HepG2 (cell line): Measurements from ENCODE around the gene ATP9A. TPM values are rescaled to one million over a fixed set of nuclear protein-coding genes. Genes with fewer than 3 reads are reported as not detected.
A peak's percentile ranks its signal among the peaks of the same experiment; 100 is the strongest.

Source experiments
- BORCS8-MEF2B ChIP-seq: sonication (generic); formaldehyde crosslinking; IDR thresholded peaks from 2 replicates; pipeline ENCODE4 v1.8.0; 2022; ENCODE audit warnings: mild to moderate bottlenecking, missing genetic modification reagents
- GATAD1 ChIP-seq: IDR thresholded peaks from 2 replicates; pipeline ENCODE4 v1.6.1; 2016; ENCODE audit warnings: missing genetic modification reagents, missing compliant biosample characterization
- GATAD2A ChIP-seq: IDR thresholded peaks from 2 replicates; pipeline ENCODE4 v1.6.1; 2016
- HDAC1 ChIP-seq: sonication (generic); formaldehyde crosslinking; IDR thresholded peaks from 2 replicates; pipeline ENCODE4 v1.5.1; 2020; ENCODE audit warnings: mild to moderate bottlenecking, missing genetic modification reagents
- HMG20B ChIP-seq: conservative IDR thresholded peaks from 2 replicates; pipeline ENCODE4 v1.6.1; 2016; ENCODE audit warnings: missing genetic modification reagents, missing compliant biosample characterization
- HNRNPLL ChIP-seq: fragments of 200-400 bp; formaldehyde crosslinking; IDR thresholded peaks from 2 replicates; pipeline ENCODE4 v1.6.1; 2017; ENCODE audit warnings: mild to moderate bottlenecking, low read depth, low read length; ENCODE audit not compliant: poor library complexity, severe bottlenecking
- LCORL ChIP-seq, 2 experiments: fragments of 450-650 bp in 1 of 2; sonication (generic) in 1 of 2; formaldehyde crosslinking in 1 of 2; IDR thresholded peaks; 2 replicates each; pipeline versions ENCODE4 v1.5.0 to v1.6.1; 2017 to 2020; ENCODE audit warnings: antibody characterized with exemption in 1 of 2, missing genetic modification reagents in 1 of 2
- NR2C2 ChIP-seq: sonication (generic); formaldehyde crosslinking; IDR thresholded peaks from 2 replicates; pipeline ENCODE4 v1.4.0; 2020; ENCODE audit warnings: missing genetic modification reagents, mild to moderate bottlenecking, moderate library complexity, borderline replicate concordance
- POLR2AphosphoS2 ChIP-seq: IDR thresholded peaks from 2 replicates; pipeline ENCODE4 v1.6.1; 2011; ENCODE audit warnings: low read depth, low read length, improper control_type of control experiment
- REPIN1 ChIP-seq: sonication (generic); formaldehyde crosslinking; IDR thresholded peaks from 2 replicates; pipeline ENCODE4 v1.8.0; 2022; ENCODE audit warnings: missing genetic modification reagents, low read depth, mild to moderate bottlenecking, borderline replicate concordance
- SOX6 ChIP-seq, 2 experiments: fragments of 450-650 bp in 1 of 2; sonication (generic) in 1 of 2; formaldehyde crosslinking in 1 of 2; IDR thresholded peaks; 2 replicates each; pipeline versions ENCODE4 v1.4.0 to v1.6.1; 2017 to 2020; ENCODE audit warnings: antibody characterized with exemption in 1 of 2, mild to moderate bottlenecking in 1 of 2, missing genetic modification reagents in 1 of 2
- SRY ChIP-seq: sonication (generic); formaldehyde crosslinking; IDR thresholded peaks from 2 replicates; pipeline ENCODE4 v1.8.0; 2022; ENCODE audit warnings: mild to moderate bottlenecking, missing genetic modification reagents
- TGIF2 ChIP-seq: IDR thresholded peaks from 2 replicates; pipeline ENCODE4 v1.6.1; 2016; ENCODE audit warnings: control low read depth, missing compliant biosample characterization
- THAP11 ChIP-seq: IDR thresholded peaks from 2 replicates; pipeline ENCODE4 v1.6.1; 2016; ENCODE audit warnings: missing biosample characterization, missing genetic modification reagents
- ZMYM3 ChIP-seq: sonication (generic); formaldehyde crosslinking; IDR thresholded peaks from 2 replicates; pipeline ENCODE4 v1.5.1; 2020; ENCODE audit warnings: mild to moderate bottlenecking, missing genetic modification reagents
- ZNF136 ChIP-seq: sonication (generic); formaldehyde crosslinking; IDR thresholded peaks from 2 replicates; pipeline ENCODE4 v1.8.1; 2022; ENCODE audit warnings: low read depth, mild to moderate bottlenecking, moderate library complexity, missing genetic modification reagents
- ZNF501 ChIP-seq: sonication (generic); formaldehyde crosslinking; IDR thresholded peaks from 2 replicates; pipeline ENCODE4 v1.5.1; 2020; ENCODE audit warnings: mild to moderate bottlenecking, moderate library complexity, missing genetic modification reagents
- ZNF562 ChIP-seq: sonication (generic); formaldehyde crosslinking; IDR thresholded peaks from 2 replicates; pipeline ENCODE4 v1.8.0; 2022; ENCODE audit warnings: missing genetic modification reagents, borderline replicate concordance
- ZNF615 ChIP-seq: sonication (generic); formaldehyde crosslinking; IDR thresholded peaks from 2 replicates; pipeline ENCODE4 v1.5.0; 2020; ENCODE audit warnings: mild to moderate bottlenecking, missing genetic modification reagents, borderline replicate concordance
- ZNF891 ChIP-seq: sonication (generic); formaldehyde crosslinking; IDR thresholded peaks from 2 replicates; pipeline ENCODE4 v1.5.0; 2020; ENCODE audit warnings: mild to moderate bottlenecking, missing genetic modification reagents
- polyA plus RNA-seq, 8 experiments: library from polyadenylated mRNA; depleted of rRNA in 3 of 8; stranded (reverse) in 7 of 8; unstranded in 1 of 8; fragments of >200 nt; fragmentation: Illumina TruSeq in 4 of 8; extraction: Trizol in 4 of 8; gene quantifications; 2 replicates each; pipeline versions ENCODE4 v1.2.1 to v1.2.3, GENCODE V29; 2011 to 2016; ENCODE audit warnings: low read depth in 4 of 8, missing spikeins in 1 of 8, mixed read lengths in 1 of 8; ENCODE audit not compliant: insufficient read depth in 1 of 8
- total RNA-seq, 5 experiments: library from RNA; depleted of rRNA; stranded (reverse); fragments of >200 nt; fragmentation: Illumina TruSeq; extraction: Trizol; gene quantifications; 2 replicates each; pipeline ENCODE4 v1.2.3, GENCODE V29; 2016; ENCODE audit warnings: low read depth in 1 of 5
- TF ChIP-seq, protein P1 (sequence below): IDR thresholded peaks from 2 replicates; pipeline ENCODE4 v1.6.1; 2018; ENCODE audit warnings: missing genetic modification reagents, mild to moderate bottlenecking, missing compliant biosample characterization
- TF ChIP-seq, protein P2 (sequence below): sonication (generic); formaldehyde crosslinking; IDR thresholded peaks from 2 replicates; pipeline ENCODE4 v1.8.0; 2022; ENCODE audit warnings: low read depth, missing genetic modification reagents
- TF ChIP-seq, protein P3 (sequence below): sonication (generic); formaldehyde crosslinking; IDR thresholded peaks from 2 replicates; pipeline ENCODE4 v1.4.0; 2020; ENCODE audit warnings: missing genetic modification reagents
- TF ChIP-seq, protein P4 (sequence below): sonication (generic); formaldehyde crosslinking; IDR thresholded peaks from 2 replicates; pipeline ENCODE4 v1.4.0; 2020; ENCODE audit warnings: missing genetic modification reagents, mild to moderate bottlenecking, borderline replicate concordance

The ATP9A gene
- total and polyA plus RNA-seq, 2 of the 13 experiments (the other 11 are each of a cell fraction or from before 2014, with no cell fraction given): 11.8 to 18.5 TPM

DNA sequence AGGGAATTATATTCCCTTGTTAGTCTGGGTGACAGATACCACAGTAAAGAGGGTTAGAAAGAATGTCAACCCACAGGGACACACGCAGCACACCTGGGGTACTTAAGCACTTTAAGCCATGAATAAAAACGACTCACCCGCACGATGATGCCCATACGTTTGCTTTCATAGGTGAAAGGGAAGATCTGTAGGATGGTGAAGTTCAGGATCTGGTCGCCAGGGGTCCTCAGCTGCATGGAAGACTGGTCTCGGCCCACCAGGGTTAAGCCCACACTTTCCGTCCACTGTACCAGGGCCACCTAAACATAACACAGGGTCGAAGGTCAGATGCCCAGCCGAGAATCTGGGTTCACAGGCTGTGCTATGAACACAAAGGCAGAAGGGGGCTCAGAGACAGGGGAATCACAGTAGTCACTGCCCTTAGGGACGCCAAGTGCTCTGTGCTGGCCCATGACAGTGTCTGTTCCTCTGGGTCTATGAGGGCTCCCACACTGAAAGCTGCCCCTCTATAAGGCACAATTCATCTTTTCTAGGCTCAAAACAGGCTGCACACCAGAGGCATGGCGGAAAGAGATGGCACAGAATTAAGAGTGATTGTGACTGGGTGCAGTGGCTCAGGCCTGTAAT lies 128.9 kb downstream of the ATP9A start (continued):
- TF ChIP-seq ZNF615 (CRISPR knock-in tag) (no peak), TGIF2 (CRISPR knock-in tag) (0 out of 2 replicates have a peak, but pooled peaks have one; percentile 16), POLR2AphosphoS2 (no peak), GATAD2A (peak; percentile 61), SOX6 (IDR thresholded peaks at IDR 0.05) (no peak), SOX6 (CRISPR knock-in tag; IDR thresholded peaks at IDR 0.05) (0 out of 2 replicates have a peak, but pooled peaks have one; percentile 31), REPIN1 (peak; percentile 63; the same call in 1 of the 2 replicates), HNRNPLL (no peak), BORCS8-MEF2B (CRISPR knock-in tag) (peak; percentile 89), ZNF562 (no peak), LCORL (IDR thresholded peaks at IDR 0.05) (no peak), LCORL (CRISPR knock-in tag; IDR thresholded peaks at IDR 0.05) (peak; percentile 76), HDAC1 (CRISPR knock-in tag) (no peak; the same call in 1 of the 2 replicates), NR2C2 (CRISPR knock-in tag) (peak; percentile 70), SRY (CRISPR knock-in tag) (no peak), ZMYM3 (0 out of 2 replicates have a peak, but pooled peaks have one; percentile 30), ZNF501 (peak; percentile 47; the same call in 1 of the 2 replicates), ZNF891 (CRISPR knock-in tag) (peak; percentile 87; the same call in 1 of the 2 replicates), GATAD1 (CRISPR knock-in tag) (peak; percentile 16; the same call in 1 of the 2 replicates), HMG20B (CRISPR knock-in tag) (no peak), ZNF136 (CRISPR knock-in tag) (0 out of 2 replicates have a peak, but pooled peaks have one; percentile 28), THAP11 (CRISPR knock-in tag) (peak; percentile 52; the same call in 1 of the 2 replicates)
- TF ChIP-seq, protein P1, sequence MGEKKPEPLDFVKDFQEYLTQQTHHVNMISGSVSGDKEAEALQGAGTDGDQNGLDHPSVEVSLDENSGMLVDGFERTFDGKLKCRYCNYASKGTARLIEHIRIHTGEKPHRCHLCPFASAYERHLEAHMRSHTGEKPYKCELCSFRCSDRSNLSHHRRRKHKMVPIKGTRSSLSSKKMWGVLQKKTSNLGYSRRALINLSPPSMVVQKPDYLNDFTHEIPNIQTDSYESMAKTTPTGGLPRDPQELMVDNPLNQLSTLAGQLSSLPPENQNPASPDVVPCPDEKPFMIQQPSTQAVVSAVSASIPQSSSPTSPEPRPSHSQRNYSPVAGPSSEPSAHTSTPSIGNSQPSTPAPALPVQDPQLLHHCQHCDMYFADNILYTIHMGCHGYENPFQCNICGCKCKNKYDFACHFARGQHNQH (CRISPR knock-in tag): peak; percentile 60; the same call in 1 of the 2 replicates
- TF ChIP-seq, protein P2, sequence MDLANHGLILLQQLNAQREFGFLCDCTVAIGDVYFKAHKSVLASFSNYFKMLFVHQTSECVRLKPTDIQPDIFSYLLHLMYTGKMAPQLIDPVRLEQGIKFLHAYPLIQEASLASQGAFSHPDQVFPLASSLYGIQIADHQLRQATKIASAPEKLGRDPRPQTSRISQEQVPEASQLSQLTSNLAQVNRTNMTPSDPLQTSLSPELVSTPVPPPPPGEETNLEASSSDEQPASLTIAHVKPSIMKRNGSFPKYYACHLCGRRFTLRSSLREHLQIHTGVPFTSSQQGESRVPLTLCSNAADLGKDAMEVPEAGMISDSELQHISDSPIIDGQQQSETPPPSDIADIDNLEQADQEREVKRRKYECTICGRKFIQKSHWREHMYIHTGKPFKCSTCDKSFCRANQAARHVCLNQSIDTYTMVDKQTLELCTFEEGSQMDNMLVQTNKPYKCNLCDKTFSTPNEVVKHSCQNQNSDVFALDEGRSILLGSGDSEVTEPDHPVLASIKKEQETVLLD (CRISPR knock-in tag): no peak
- TF ChIP-seq, protein P3, sequence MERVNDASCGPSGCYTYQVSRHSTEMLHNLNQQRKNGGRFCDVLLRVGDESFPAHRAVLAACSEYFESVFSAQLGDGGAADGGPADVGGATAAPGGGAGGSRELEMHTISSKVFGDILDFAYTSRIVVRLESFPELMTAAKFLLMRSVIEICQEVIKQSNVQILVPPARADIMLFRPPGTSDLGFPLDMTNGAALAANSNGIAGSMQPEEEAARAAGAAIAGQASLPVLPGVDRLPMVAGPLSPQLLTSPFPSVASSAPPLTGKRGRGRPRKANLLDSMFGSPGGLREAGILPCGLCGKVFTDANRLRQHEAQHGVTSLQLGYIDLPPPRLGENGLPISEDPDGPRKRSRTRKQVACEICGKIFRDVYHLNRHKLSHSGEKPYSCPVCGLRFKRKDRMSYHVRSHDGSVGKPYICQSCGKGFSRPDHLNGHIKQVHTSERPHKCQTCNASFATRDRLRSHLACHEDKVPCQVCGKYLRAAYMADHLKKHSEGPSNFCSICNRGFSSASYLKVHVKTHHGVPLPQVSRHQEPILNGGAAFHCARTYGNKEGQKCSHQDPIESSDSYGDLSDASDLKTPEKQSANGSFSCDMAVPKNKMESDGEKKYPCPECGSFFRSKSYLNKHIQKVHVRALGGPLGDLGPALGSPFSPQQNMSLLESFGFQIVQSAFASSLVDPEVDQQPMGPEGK (CRISPR knock-in tag): peak; percentile 29; the same call in 1 of the 2 replicates
- TF ChIP-seq, protein P4, sequence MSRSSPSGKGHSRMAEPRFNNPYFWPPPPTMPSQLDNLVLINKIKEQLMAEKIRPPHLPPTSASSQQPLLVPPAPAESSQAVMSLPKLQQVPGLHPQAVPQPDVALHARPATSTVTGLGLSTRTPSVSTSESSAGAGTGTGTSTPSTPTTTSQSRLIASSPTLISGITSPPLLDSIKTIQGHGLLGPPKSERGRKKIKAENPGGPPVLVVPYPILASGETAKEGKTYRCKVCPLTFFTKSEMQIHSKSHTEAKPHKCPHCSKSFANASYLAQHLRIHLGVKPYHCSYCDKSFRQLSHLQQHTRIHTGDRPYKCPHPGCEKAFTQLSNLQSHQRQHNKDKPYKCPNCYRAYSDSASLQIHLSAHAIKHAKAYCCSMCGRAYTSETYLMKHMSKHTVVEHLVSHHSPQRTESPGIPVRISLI (CRISPR knock-in tag): peak; percentile 52; the same call in 1 of the 2 replicates
